ENCODE data around the gene SHF. TPM values are rescaled to one million over a fixed set of nuclear protein-coding genes. Genes with fewer than 3 reads are reported as not detected.
"Not testable (repeated sequence)": the region's sequence is repeated elsewhere in the genome, so short reads cannot be mapped to it uniquely, and the experiment has no call there.

SHF gene
- total RNA-seq (2014; rRNA removed; shearing (Covaris generic); ENCODE audit: low replicate concordance) = 6.6 and 14.3 TPM in 2 replicates

DNA sequence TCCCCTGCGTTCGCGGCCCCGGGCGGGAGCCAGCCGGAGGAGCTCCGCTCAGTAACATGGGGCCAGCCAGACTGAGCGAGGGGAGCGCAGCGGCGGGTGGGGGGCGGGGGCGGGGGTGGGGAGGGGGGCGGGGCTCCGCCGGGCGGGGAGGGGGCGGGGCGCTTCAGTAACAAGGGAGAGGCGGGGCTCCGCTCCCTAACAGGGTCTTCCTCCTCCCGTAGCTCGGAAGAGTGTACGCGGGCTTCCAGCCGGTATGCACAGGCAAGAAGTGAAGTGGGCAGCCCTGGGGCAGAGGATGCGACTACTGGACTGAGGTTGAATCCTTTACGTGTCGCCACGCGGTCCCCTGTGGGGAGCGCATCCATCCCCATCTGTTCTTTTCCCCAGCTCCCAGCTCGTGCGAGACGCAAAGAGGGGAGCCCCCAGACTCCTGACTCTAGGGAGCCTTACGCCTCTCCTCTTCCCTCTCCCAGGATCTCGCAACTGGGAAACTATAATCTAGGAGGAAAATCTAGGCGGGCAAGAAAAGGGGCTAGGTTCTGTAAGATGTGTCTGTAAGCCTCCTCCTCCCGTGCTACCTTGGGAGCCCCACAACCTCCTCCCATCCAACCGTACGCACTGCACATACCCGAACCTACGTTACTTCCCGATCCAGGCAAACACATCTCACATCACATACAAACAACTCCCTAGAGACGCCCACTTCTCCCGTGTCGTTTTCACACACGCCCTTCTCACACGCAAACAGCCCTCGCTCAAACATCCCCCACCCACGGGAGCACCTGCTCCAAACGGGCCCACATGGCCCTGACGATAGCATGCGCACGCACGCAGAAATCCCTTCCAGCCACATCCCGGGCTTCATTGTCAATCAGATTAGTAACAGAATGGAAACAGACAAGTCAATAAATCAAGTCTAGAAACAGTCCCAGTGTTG lies at the start of gene SHF:
SHF (minus strand) TSS at position 73 of the 937 bp plus-strand sequence; CDS start at position 58, 15 bp downstream.
- peak; percentile 37 for DNase-seq (ENCODE audit: low read depth)
- in situ Hi-C loops (cut with HindIII; ENCODE audit: low pct_unique_long_range_greater_than_20kb, low sequenced_read_pairs) = no loop called here

GRCh38 chr15:45236806-45237205 lies 49.0 kb upstream of the SHF start:
- in situ Hi-C loops (cut with HindIII; ENCODE audit: low pct_unique_long_range_greater_than_20kb, low sequenced_read_pairs) = not testable (repeated sequence)

DNA sequence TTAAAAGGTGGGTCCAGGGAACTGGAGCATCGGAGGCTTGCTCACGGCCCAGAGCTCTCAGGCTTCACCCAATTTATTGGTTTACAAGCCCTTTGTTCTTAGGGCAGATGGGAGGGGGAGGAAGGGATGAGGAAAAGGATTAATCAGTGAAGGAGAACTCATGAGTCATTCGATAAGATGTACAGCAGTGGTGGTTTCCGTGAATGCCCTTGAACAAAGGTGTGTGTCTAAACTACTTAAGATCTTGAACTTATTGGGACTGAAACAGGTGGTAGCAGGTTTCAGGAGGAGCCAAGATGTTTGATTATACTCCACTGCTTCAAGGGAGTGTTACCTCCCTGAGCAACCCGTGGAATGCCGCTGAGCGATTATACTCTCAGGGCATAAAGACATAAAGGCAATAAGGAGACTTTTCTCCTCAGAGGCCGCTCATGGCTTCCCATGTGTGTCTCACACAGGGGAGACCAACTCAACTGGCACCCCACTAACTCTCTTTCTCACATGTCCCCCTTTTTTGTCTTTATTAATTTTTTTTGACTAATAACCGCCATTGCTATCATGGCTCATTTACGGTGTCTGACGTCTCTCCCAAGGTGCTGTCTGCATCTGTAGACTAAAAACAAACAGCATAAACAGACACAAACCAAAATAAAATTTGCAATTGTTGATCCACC lies 46.9 kb upstream of the SHF start:
- DNase-seq (ENCODE audit: low read depth) = no peak
- in situ Hi-C loops (cut with HindIII; ENCODE audit: low pct_unique_long_range_greater_than_20kb, low sequenced_read_pairs) = no loop called here

More at GRCh38 chr15:45236806-45237205, 49.0 kb upstream of the SHF start:
- DNase-seq (ENCODE audit: low read depth) = not testable (repeated sequence)

GRCh38 chr15:45231864-45232562 lies 44.2 kb upstream of the SHF start:
- in situ Hi-C loops (cut with HindIII; ENCODE audit: low pct_unique_long_range_greater_than_20kb, low sequenced_read_pairs) = no loop called here
- no peak for DNase-seq (ENCODE audit: low read depth)

DNA sequence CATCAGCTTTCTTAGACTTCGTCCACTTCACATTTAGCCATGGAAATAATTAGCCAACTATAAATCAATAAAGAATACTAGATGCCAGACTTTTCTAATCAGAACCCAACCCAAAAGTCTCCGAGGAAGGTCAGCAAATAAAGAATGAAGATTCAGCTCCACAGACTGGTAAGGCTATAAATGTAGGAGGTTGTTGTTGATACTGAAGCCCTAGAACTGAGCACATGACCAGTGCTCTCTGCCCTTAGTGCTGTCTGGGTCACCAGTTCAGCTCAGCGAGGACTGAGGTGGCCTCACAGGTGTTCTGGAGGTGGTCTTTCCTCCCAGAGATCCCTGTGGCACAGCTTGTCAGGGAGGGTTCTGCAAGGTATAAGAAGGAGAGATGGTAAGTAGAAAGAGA lies 43.4 kb upstream of the SHF start:
- DNase-seq (ENCODE audit: low read depth) = no peak
- in situ Hi-C loops (cut with HindIII; ENCODE audit: low pct_unique_long_range_greater_than_20kb, low sequenced_read_pairs) = no loop called here

DNA sequence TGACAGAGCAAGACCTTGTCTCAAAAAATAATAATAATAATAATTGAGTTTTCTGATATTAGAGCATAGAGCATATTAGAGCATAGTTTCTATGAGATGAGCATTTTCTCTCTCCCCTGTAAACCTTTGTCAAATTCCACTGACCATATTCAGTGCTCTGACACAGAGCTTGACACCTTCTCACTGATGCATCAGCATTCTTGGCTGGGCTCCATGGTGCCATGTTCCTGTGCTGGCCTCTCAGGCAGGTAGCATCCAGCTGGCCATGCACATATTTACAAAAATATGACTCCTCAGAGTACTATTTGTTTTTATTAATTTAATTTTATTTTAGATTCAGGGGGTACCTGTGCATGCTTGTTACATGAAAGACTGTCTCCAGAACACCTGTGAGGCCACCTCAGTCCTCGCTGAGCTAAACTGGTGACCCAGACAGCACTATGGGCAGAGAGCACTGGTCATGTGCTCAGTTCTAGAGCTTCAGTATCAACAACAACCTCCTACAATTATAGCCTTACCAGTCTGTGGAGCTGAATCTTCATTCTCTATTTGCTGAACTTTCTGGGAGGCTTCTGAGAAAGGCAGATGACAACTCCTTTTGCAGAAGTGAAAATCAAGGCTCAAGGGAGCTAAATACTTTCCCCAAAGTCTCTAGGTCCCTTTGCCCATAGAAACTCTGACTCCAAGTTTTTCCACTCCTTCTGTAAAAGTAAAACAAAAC lies 42.6 kb upstream of the SHF start:
- in situ Hi-C loops (cut with HindIII; ENCODE audit: low pct_unique_long_range_greater_than_20kb, low sequenced_read_pairs) = no loop called here
- no peak for DNase-seq (ENCODE audit: low read depth)

- in situ Hi-C loops (cut with HindIII; ENCODE audit: low pct_unique_long_range_greater_than_20kb, low sequenced_read_pairs) = no loop called here
- no peak for DNase-seq (ENCODE audit: low read depth)
These were observed 41.2 kb upstream of the SHF start for GRCh38 chr15:45228931-45229330.

GRCh38 chr15:45225506-45226273 lies 37.9 kb upstream of the SHF start:
- in situ Hi-C loops (cut with HindIII; ENCODE audit: low pct_unique_long_range_greater_than_20kb, low sequenced_read_pairs) = no loop called here
- DNase-seq (ENCODE audit: low read depth) = no peak

DNA sequence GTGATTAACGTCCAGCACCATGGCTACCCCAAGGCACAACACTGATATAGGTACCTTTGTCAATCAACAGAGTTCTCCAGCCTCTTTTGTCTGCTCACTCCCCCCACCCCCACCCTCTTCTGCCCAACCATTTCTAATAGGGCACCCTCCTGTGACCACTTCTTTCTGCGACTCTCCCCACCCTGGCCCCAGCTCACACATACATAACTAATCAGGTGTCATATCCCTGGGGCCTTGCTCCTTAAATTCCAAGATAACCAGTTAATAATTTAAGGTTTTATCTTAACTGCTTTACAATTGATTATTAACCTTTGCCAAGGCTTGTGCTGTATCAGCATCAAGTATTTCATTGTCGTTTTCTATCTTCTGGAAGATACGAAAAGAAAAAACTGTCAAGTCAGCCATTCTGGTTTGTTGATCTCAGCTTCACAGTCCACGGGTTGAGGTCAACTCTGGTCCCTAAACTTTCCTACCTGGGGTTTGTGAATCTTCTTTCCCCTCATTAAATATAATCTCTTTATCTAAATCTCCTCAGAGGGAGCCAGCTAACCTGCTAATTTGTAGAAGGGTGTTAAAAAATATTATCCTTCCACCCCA lies 37.0 kb upstream of the SHF start:
- no peak for DNase-seq (ENCODE audit: low read depth)
- in situ Hi-C loops (cut with HindIII; ENCODE audit: low pct_unique_long_range_greater_than_20kb, low sequenced_read_pairs) = no loop called here

- in situ Hi-C loops (cut with HindIII; ENCODE audit: low pct_unique_long_range_greater_than_20kb, low sequenced_read_pairs) = no loop called here
- DNase-seq (ENCODE audit: low read depth) = no peak
These were observed 34.2 kb upstream of the SHF start for GRCh38 chr15:45221967-45222366.

- in situ Hi-C loops (cut with HindIII; ENCODE audit: low pct_unique_long_range_greater_than_20kb, low sequenced_read_pairs) = no loop called here
- DNase-seq (ENCODE audit: low read depth) = no peak
These were observed 33.4 kb upstream of the SHF start for GRCh38 chr15:45221053-45221599.

- no peak for DNase-seq (ENCODE audit: low read depth)
- in situ Hi-C loops (cut with HindIII; ENCODE audit: low pct_unique_long_range_greater_than_20kb, low sequenced_read_pairs) = no loop called here
These were observed 24.7 kb upstream of the SHF start for GRCh38 chr15:45212493-45212892.

DNA sequence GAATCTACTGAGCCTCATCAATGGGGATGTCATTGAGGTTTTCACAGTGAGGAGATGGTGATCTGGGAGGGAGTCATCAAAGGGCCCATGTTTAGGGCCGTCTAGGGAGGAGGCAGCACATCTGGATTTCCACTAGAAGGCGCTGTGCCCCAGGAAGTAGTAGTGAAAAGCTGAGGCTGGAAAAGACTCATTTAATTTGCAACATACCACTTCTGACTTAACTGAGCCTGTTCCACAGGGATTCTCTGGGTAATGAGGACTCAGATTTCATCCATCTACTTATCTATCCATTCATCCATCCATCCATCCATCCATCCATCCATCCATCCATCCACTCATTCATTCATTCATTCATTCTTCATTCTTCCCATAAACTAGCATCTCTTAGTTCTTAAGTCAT lies 17.4 kb upstream of the SHF start:
- DNase-seq (ENCODE audit: low read depth) = peak; percentile 22
- in situ Hi-C loops (cut with HindIII; ENCODE audit: low pct_unique_long_range_greater_than_20kb, low sequenced_read_pairs) = no loop called here

GRCh38 chr15:45203182-45203581 lies 15.4 kb upstream of the SHF start:
- DNase-seq (ENCODE audit: low read depth) = no peak
- in situ Hi-C loops (cut with HindIII; ENCODE audit: low pct_unique_long_range_greater_than_20kb, low sequenced_read_pairs) = no loop called here

GRCh38 chr15:45201869-45202268 lies 14.1 kb upstream of the SHF start:
- in situ Hi-C loops (cut with HindIII; ENCODE audit: low pct_unique_long_range_greater_than_20kb, low sequenced_read_pairs) = no loop called here
- DNase-seq (ENCODE audit: low read depth) = no peak

GRCh38 chr15:45201557-45201859 lies 13.7 kb upstream of the SHF start:
- in situ Hi-C loops (cut with HindIII; ENCODE audit: low pct_unique_long_range_greater_than_20kb, low sequenced_read_pairs) = no loop called here
- no peak for DNase-seq (ENCODE audit: low read depth)
